ENCODE data around the gene MYO7A.

MYO7A gene

DNA sequence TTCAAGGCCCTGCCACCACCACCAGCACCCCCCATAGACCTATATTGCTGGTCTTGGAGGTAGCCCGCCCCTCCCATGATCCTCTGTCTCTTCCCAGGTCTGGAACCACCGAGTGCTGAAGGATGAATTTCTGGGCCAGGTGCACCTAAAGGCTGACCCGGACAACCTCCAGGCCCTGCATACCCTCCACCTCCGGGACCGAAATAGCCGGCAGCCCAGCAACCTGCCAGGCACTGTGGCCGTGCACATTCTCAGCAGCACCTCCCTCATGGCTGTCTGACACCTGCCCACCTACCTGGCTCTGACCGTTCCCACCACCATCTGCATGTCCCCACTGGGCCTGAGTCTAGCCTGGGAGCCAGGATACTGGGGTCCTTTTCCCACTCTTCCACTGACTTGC is 4.5 kb upstream of the MYO7A start:
- Histone ChIP-seq H3K4me3 (ENCODE audit: low read depth in 1 of 2, low read length in 2 of 2) (no peak overlapping the region), H3K27me3 (ENCODE audit: insufficient read depth, low read length, poor library complexity) (no peaks in the 10 kb centered on the region), H3K27ac (ENCODE audit: low read length) (no peak overlapping the region), H3K4me1 (ENCODE audit: insufficient read depth, low read length) (peaks cover 7% of the 10 kb centered on the region), H3K36me3 (ENCODE audit: insufficient read depth, low read length) (no peaks in the 10 kb centered on the region; the same call in 1 of the 2 replicates), H3K9ac (ENCODE audit: low read depth, low read length) (no peak overlapping the region), H3K79me2 (ENCODE audit: insufficient read depth, low read length) (no peaks in the 10 kb centered on the region), H3K9me3 (ENCODE audit: insufficient read depth, low read length, severe bottlenecking) (no peaks in the 10 kb centered on the region), H2AFZ (ENCODE audit: low read depth, low read length) (no peak overlapping the region), H3K4me2 (ENCODE audit: insufficient read depth, low read length) (no peak overlapping the region), H4K20me1 (ENCODE audit: insufficient read depth, low read length) (no peaks in the 10 kb centered on the region)
- ATAC-seq (ENCODE audit: insufficient read depth, low read depth): no peak
- no peak for DNase-seq
- TF ChIP-seq, protein P1, sequence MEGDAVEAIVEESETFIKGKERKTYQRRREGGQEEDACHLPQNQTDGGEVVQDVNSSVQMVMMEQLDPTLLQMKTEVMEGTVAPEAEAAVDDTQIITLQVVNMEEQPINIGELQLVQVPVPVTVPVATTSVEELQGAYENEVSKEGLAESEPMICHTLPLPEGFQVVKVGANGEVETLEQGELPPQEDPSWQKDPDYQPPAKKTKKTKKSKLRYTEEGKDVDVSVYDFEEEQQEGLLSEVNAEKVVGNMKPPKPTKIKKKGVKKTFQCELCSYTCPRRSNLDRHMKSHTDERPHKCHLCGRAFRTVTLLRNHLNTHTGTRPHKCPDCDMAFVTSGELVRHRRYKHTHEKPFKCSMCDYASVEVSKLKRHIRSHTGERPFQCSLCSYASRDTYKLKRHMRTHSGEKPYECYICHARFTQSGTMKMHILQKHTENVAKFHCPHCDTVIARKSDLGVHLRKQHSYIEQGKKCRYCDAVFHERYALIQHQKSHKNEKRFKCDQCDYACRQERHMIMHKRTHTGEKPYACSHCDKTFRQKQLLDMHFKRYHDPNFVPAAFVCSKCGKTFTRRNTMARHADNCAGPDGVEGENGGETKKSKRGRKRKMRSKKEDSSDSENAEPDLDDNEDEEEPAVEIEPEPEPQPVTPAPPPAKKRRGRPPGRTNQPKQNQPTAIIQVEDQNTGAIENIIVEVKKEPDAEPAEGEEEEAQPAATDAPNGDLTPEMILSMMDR (IDR thresholded peaks at IDR 0.05; ENCODE audit: borderline replicate concordance, extremely low read depth, low read length, poor library complexity, severe bottlenecking): no peak
- TF ChIP-seq EZH2 (IDR thresholded peaks at IDR 0.05; ENCODE audit: borderline replicate concordance, low read depth, low read length, severe bottlenecking): no peak

DNA sequence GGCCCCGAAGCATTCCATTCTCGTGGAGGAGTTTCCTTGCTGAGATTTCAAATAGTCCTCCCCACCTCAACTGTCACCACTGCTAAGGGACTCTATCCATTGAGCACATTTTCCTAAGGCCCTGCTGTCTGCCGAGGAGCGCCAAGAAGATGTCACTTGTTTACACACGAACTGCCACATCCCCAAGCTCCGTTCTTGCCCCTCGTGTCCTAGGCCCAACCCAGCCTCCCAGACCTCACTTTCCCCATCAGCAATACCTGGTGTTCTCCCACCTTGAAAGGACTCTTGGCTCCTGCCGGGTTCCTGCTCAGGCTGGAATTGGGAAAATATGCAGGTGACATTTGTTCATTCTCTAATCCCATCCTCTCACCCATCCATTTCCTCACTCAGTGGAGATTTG is 4.0 kb upstream of the MYO7A start:
- Histone ChIP-seq H3K4me2 (ENCODE audit: insufficient read depth, low read length) (no peak overlapping the region), H3K79me2 (ENCODE audit: insufficient read depth, low read length) (no peaks in the 10 kb centered on the region), H2AFZ (ENCODE audit: low read depth, low read length) (no peak overlapping the region), H3K4me3 (ENCODE audit: low read depth in 1 of 2, low read length in 2 of 2) (no peak overlapping the region), H4K20me1 (ENCODE audit: insufficient read depth, low read length) (no peaks in the 10 kb centered on the region), H3K27ac (ENCODE audit: low read length) (no peak overlapping the region), H3K9me3 (ENCODE audit: insufficient read depth, low read length, severe bottlenecking) (no peaks in the 10 kb centered on the region), H3K36me3 (ENCODE audit: insufficient read depth, low read length) (no peaks in the 10 kb centered on the region; the same call in 1 of the 2 replicates), H3K9ac (ENCODE audit: low read depth, low read length) (no peak overlapping the region), H3K4me1 (ENCODE audit: insufficient read depth, low read length) (peaks cover 7% of the 10 kb centered on the region), H3K27me3 (ENCODE audit: insufficient read depth, low read length, poor library complexity) (no peaks in the 10 kb centered on the region)
- ATAC-seq (ENCODE audit: insufficient read depth, low read depth): no peak
- no peak for DNase-seq
- no peak for TF ChIP-seq EZH2 (IDR thresholded peaks at IDR 0.05; ENCODE audit: borderline replicate concordance, low read depth, low read length, severe bottlenecking)
- TF ChIP-seq, protein P1 (IDR thresholded peaks at IDR 0.05; ENCODE audit: borderline replicate concordance, extremely low read depth, low read length, poor library complexity, severe bottlenecking): no peak

DNA sequence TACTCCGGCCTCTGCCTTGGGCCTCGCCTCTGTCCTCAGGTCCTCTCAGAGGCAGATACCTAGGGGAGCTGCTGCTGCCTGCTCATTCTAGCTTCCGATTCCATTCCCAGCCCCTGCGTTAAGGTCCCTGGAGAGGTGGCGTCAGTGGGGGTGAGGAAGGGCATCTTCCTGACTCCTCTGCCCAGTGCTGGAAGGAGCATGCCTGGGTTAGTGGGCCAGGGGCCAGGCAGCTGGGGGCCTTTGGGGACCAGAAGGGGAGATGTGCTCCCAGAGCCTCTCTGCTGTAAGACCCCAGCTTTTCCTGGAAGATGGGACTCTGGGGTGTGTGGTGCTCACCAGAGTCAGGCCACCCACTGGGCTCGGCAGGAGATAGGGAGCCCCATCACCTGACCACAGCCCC is 3.6 kb upstream of the MYO7A start:
- Histone ChIP-seq H3K4me3 (ENCODE audit: low read depth in 1 of 2, low read length in 2 of 2) (no peak overlapping the region), H3K36me3 (ENCODE audit: insufficient read depth, low read length) (no peaks in the 10 kb centered on the region; the same call in 1 of the 2 replicates), H3K9me3 (ENCODE audit: insufficient read depth, low read length, severe bottlenecking) (no peaks in the 10 kb centered on the region), H2AFZ (ENCODE audit: low read depth, low read length) (no peak overlapping the region), H3K4me1 (ENCODE audit: insufficient read depth, low read length) (peaks cover 7% of the 10 kb centered on the region), H3K27me3 (ENCODE audit: insufficient read depth, low read length, poor library complexity) (no peaks in the 10 kb centered on the region), H3K4me2 (ENCODE audit: insufficient read depth, low read length) (no peak overlapping the region), H3K9ac (ENCODE audit: low read depth, low read length) (no peak overlapping the region), H3K79me2 (ENCODE audit: insufficient read depth, low read length) (no peaks in the 10 kb centered on the region), H4K20me1 (ENCODE audit: insufficient read depth, low read length) (no peaks in the 10 kb centered on the region), H3K27ac (ENCODE audit: low read length) (no peak overlapping the region)
- no peak for ATAC-seq (ENCODE audit: insufficient read depth, low read depth)
- no peak for TF ChIP-seq EZH2 (IDR thresholded peaks at IDR 0.05; ENCODE audit: borderline replicate concordance, low read depth, low read length, severe bottlenecking)
- TF ChIP-seq, protein P1 (IDR thresholded peaks at IDR 0.05; ENCODE audit: borderline replicate concordance, extremely low read depth, low read length, poor library complexity, severe bottlenecking): no peak
- no peak for DNase-seq

DNA sequence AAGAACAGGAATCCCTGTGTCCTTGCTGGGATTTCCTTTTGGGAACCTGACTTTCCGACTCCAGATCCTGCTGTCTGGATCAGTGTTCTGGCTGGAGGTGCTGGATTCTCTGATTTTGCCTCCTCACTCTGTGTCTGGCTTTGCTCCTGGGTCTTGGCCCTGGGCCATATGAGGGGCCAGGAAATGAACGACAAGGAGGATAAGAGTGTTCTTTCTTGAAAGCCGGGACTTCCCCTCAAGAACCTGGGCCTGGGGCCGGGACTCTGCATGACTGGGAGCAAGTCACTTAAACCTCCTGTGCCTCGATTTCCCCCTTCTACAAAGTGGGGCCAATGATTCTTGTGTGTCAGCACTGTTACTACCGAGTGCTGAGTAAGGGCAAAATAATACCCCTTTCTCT is 2.9 kb upstream of the MYO7A start:
- Histone ChIP-seq H3K27ac (ENCODE audit: low read length) (no peak overlapping the region), H3K79me2 (ENCODE audit: insufficient read depth, low read length) (no peaks in the 10 kb centered on the region), H3K27me3 (ENCODE audit: insufficient read depth, low read length, poor library complexity) (no peaks in the 10 kb centered on the region), H2AFZ (ENCODE audit: low read depth, low read length) (no peak overlapping the region), H3K9ac (ENCODE audit: low read depth, low read length) (no peak overlapping the region), H3K36me3 (ENCODE audit: insufficient read depth, low read length) (no peaks in the 10 kb centered on the region; the same call in 1 of the 2 replicates), H3K9me3 (ENCODE audit: insufficient read depth, low read length, severe bottlenecking) (no peaks in the 10 kb centered on the region), H3K4me3 (ENCODE audit: low read depth in 1 of 2, low read length in 2 of 2) (no peak overlapping the region), H4K20me1 (ENCODE audit: insufficient read depth, low read length) (no peaks in the 10 kb centered on the region), H3K4me1 (ENCODE audit: insufficient read depth, low read length) (peaks cover 7% of the 10 kb centered on the region), H3K4me2 (ENCODE audit: insufficient read depth, low read length) (no peak overlapping the region)
- ATAC-seq (ENCODE audit: insufficient read depth, low read depth) (no peak), DNase-seq (no peak)
- TF ChIP-seq EZH2 (IDR thresholded peaks at IDR 0.05; ENCODE audit: borderline replicate concordance, low read depth, low read length, severe bottlenecking): no peak
- TF ChIP-seq, protein P1 (IDR thresholded peaks at IDR 0.05; ENCODE audit: borderline replicate concordance, extremely low read depth, low read length, poor library complexity, severe bottlenecking): no peak

All from DND-41 (cell line).